HepG2 (cell line): Measurements from ENCODE around the gene ZBTB7A. TPM values are rescaled to one million over a fixed set of nuclear protein-coding genes. Genes with fewer than 3 reads are reported as not detected.

Source experiments
- AKAP8 ChIP-seq: sonication (generic); formaldehyde crosslinking; IDR thresholded peaks from 2 replicates; pipeline ENCODE4 v1.5.1; 2020; ENCODE audit warnings: mild to moderate bottlenecking, missing genetic modification reagents
- ATF1 ChIP-seq: IDR thresholded peaks from 2 replicates; pipeline ENCODE4 v1.6.1; 2016; ENCODE audit warnings: mild to moderate bottlenecking, control low read depth
- FOXM1 ChIP-seq: sonication (generic); formaldehyde crosslinking; IDR thresholded peaks from 2 replicates; pipeline ENCODE4 v1.5.0; 2020; ENCODE audit warnings: missing genetic modification reagents
- JUN ChIP-seq: sonication (generic); formaldehyde crosslinking; IDR thresholded peaks from 2 replicates; pipeline ENCODE4 v1.4.0; 2020; ENCODE audit warnings: mild to moderate bottlenecking, missing genetic modification reagents
- KLF12 ChIP-seq: sonication (generic); formaldehyde crosslinking; IDR thresholded peaks from 2 replicates; pipeline ENCODE4 v1.4.0; 2020; ENCODE audit warnings: missing genetic modification reagents, borderline replicate concordance
- NR1H2 ChIP-seq: sonication (generic); formaldehyde crosslinking; IDR thresholded peaks from 2 replicates; pipeline ENCODE4 v1.8.1; 2022; ENCODE audit warnings: low read depth, missing genetic modification reagents, borderline replicate concordance
- POLR2A ChIP-seq, 2 experiments: IDR thresholded peaks; 2 replicates each; pipeline ENCODE4 v1.6.1; 2011; ENCODE audit warnings: low read depth in 2 of 2, low read length in 2 of 2, mild to moderate bottlenecking in 1 of 2, moderate library complexity in 1 of 2; ENCODE audit not compliant: insufficient read depth in 1 of 2
- RAD21 ChIP-seq: fragments of 450-650 bp; formaldehyde crosslinking; IDR thresholded peaks from 2 replicates; pipeline ENCODE4 v1.5.0; 2020; ENCODE audit warnings: mild to moderate bottlenecking
- ZNF207 ChIP-seq: fragments of 450-650 bp; IDR thresholded peaks from 2 replicates; pipeline ENCODE4 v1.6.1; 2016; ENCODE audit warnings: antibody characterized with exemption, borderline replicate concordance
- ZNF224 ChIP-seq: sonication (generic); formaldehyde crosslinking; IDR thresholded peaks from 2 replicates; pipeline ENCODE4 v1.5.0; 2020; ENCODE audit warnings: mild to moderate bottlenecking, missing genetic modification reagents
- ZNF274 ChIP-seq: sonication (generic); formaldehyde crosslinking; IDR thresholded peaks from 2 replicates; pipeline ENCODE4 v1.5.1; 2020; ENCODE audit warnings: mild to moderate bottlenecking, missing genetic modification reagents
- ZNF383 ChIP-seq: sonication (generic); formaldehyde crosslinking; IDR thresholded peaks from 2 replicates; pipeline ENCODE4 v1.4.0; 2020; ENCODE audit warnings: missing genetic modification reagents, mild to moderate bottlenecking, borderline replicate concordance
- ZNF558 ChIP-seq: sonication (generic); formaldehyde crosslinking; IDR thresholded peaks from 2 replicates; pipeline ENCODE4 v1.9.0; 2022; ENCODE audit warnings: mild to moderate bottlenecking, missing genetic modification reagents, borderline replicate concordance
- ZNF678 ChIP-seq: sonication (generic); formaldehyde crosslinking; IDR thresholded peaks from 2 replicates; pipeline ENCODE4 v1.4.0; 2020; ENCODE audit warnings: mild to moderate bottlenecking, missing genetic modification reagents
- ZNF709 ChIP-seq: sonication (generic); formaldehyde crosslinking; IDR thresholded peaks from 2 replicates; pipeline ENCODE4 v1.5.0; 2020; ENCODE audit warnings: mild to moderate bottlenecking, missing genetic modification reagents
- ZNF713 ChIP-seq: sonication (generic); formaldehyde crosslinking; IDR thresholded peaks from 2 replicates; pipeline ENCODE4 v1.4.0; 2020; ENCODE audit warnings: mild to moderate bottlenecking, missing genetic modification reagents
- ZNF724P ChIP-seq: sonication (generic); formaldehyde crosslinking; IDR thresholded peaks from 2 replicates; pipeline ENCODE4 v1.8.0; 2022; ENCODE audit warnings: missing genetic modification reagents, borderline replicate concordance
- ZNF761 ChIP-seq: sonication (generic); formaldehyde crosslinking; conservative IDR thresholded peaks from 2 replicates; pipeline ENCODE4 v1.4.0; 2020; ENCODE audit warnings: mild to moderate bottlenecking, missing genetic modification reagents
- ZNF891 ChIP-seq: sonication (generic); formaldehyde crosslinking; IDR thresholded peaks from 2 replicates; pipeline ENCODE4 v1.5.0; 2020; ENCODE audit warnings: mild to moderate bottlenecking, missing genetic modification reagents
- ZSCAN9 ChIP-seq: IDR thresholded peaks from 2 replicates; pipeline ENCODE4 v1.6.1; 2016; ENCODE audit warnings: borderline replicate concordance
- polyA plus RNA-seq, 8 experiments: library from polyadenylated mRNA; depleted of rRNA in 3 of 8; stranded (reverse) in 7 of 8; unstranded in 1 of 8; fragments of >200 nt; fragmentation: Illumina TruSeq in 4 of 8; extraction: Trizol in 4 of 8; gene quantifications; 2 replicates each; pipeline versions ENCODE4 v1.2.1 to v1.2.3, GENCODE V29; 2011 to 2016; ENCODE audit warnings: low read depth in 4 of 8, missing spikeins in 1 of 8, mixed read lengths in 1 of 8; ENCODE audit not compliant: insufficient read depth in 1 of 8
- total RNA-seq, 5 experiments: library from RNA; depleted of rRNA; stranded (reverse); fragments of >200 nt; fragmentation: Illumina TruSeq; extraction: Trizol; gene quantifications; 2 replicates each; pipeline ENCODE4 v1.2.3, GENCODE V29; 2016; ENCODE audit warnings: low read depth in 1 of 5
- TF ChIP-seq, protein P1 (sequence below), 2 experiments: sonication (generic) in 1 of 2; formaldehyde crosslinking in 1 of 2; IDR thresholded peaks; 2 replicates each; pipeline versions ENCODE4 v1.4.0 to v1.6.1; 2016 to 2020; ENCODE audit warnings: borderline replicate concordance in 1 of 2, low read depth in 1 of 2, mild to moderate bottlenecking in 1 of 2, missing genetic modification reagents in 1 of 2
- TF ChIP-seq, protein P2 (sequence below): sonication (generic); formaldehyde crosslinking; IDR thresholded peaks from 2 replicates; pipeline ENCODE4 v1.4.0; 2020; ENCODE audit warnings: missing genetic modification reagents, borderline replicate concordance
- TF ChIP-seq, protein P3 (sequence below): sonication (generic); formaldehyde crosslinking; IDR thresholded peaks from 2 replicates; pipeline ENCODE4 v1.4.0; 2020; ENCODE audit warnings: missing genetic modification reagents
- TF ChIP-seq, protein P4 (sequence below), 2 experiments: fragments of 450-650 bp in 1 of 2; sonication (generic) in 1 of 2; formaldehyde crosslinking; IDR thresholded peaks; 2 replicates each; pipeline versions ENCODE4 v1.5.0 to v1.8.0; 2020 to 2022; ENCODE audit warnings: mild to moderate bottlenecking in 1 of 2, missing genetic modification reagents in 1 of 2

ZBTB7A gene
- total and polyA plus RNA-seq, 2 of the 13 experiments (the other 11 are each of a cell fraction or from before 2014, with no cell fraction given) = 3.6 to 4.0 TPM

DNA sequence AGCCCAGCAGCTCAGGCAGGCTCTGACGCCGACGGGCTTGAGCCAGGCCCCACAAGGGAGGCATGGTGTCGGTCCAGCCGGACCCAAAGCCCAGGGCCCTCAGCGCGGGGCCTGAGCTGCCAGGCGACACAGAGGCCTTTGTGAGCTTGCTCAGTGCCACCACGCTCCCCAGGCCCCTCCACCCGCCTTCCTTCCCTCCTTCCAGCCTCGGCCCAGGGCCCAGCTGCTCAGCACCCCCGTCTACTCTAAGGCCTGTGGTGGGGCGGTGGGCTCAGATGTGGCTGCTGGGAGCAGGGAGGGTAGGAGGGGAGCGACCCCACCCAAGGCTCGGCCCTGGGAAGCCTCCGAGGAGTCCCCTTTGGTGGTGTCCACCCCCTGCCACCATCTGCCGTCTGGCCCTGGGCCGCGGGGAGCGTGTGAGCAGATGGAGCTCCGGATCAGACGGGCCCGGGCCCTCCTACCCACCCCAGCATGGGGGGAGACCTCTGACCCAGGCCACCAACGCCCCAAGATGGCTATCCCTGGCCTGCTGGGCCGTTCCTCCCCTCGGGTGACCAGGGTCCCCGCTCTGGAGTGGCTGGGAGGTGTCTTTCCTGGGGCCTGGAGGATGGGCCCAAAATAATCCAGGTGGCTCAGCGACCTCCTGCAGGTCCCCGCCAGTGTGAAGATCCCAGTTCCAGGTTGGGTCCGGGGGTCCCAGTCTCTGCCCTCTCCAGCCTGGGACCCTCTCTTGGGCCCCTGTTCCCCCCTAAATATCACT, 7.8 kb downstream of the ZBTB7A start (continued):
- peak; percentile 14; the same call in 1 of the 2 replicates for TF ChIP-seq AKAP8
- no peak for TF ChIP-seq ZNF224 (CRISPR knock-in tag)
- TF ChIP-seq, protein P1, sequence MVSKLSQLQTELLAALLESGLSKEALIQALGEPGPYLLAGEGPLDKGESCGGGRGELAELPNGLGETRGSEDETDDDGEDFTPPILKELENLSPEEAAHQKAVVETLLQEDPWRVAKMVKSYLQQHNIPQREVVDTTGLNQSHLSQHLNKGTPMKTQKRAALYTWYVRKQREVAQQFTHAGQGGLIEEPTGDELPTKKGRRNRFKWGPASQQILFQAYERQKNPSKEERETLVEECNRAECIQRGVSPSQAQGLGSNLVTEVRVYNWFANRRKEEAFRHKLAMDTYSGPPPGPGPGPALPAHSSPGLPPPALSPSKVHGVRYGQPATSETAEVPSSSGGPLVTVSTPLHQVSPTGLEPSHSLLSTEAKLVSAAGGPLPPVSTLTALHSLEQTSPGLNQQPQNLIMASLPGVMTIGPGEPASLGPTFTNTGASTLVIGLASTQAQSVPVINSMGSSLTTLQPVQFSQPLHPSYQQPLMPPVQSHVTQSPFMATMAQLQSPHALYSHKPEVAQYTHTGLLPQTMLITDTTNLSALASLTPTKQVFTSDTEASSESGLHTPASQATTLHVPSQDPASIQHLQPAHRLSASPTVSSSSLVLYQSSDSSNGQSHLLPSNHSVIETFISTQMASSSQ (IDR thresholded peaks at IDR 0.05; ENCODE audit: low read depth) = no peak
- TF ChIP-seq, protein P1 (CRISPR knock-in tag; IDR thresholded peaks at IDR 0.05; ENCODE audit: borderline replicate concordance) = no peak
- TF ChIP-seq ZNF891 (CRISPR knock-in tag) = no peak
- TF ChIP-seq, protein P2, sequence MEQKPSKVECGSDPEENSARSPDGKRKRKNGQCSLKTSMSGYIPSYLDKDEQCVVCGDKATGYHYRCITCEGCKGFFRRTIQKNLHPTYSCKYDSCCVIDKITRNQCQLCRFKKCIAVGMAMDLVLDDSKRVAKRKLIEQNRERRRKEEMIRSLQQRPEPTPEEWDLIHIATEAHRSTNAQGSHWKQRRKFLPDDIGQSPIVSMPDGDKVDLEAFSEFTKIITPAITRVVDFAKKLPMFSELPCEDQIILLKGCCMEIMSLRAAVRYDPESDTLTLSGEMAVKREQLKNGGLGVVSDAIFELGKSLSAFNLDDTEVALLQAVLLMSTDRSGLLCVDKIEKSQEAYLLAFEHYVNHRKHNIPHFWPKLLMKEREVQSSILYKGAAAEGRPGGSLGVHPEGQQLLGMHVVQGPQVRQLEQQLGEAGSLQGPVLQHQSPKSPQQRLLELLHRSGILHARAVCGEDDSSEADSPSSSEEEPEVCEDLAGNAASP (CRISPR knock-in tag) = no peak
- TF ChIP-seq KLF12 (CRISPR knock-in tag) = no peak
- no peak for TF ChIP-seq ZNF709 (CRISPR knock-in tag)
- TF ChIP-seq ZSCAN9 (CRISPR knock-in tag) = no peak
- 0 out of 2 replicates have a peak, but pooled peaks have one; percentile 21 for TF ChIP-seq ZNF761 (CRISPR knock-in tag)
- peak in 1 of 2 experiments; percentile 6; a peak in 2 of 4 replicates for TF ChIP-seq POLR2A (IDR thresholded peaks at IDR 0.05; ENCODE audit: insufficient read depth in 1 of 2, low read depth in 2 of 2, low read length in 2 of 2)
- TF ChIP-seq NR1H2 (CRISPR knock-in tag) = no peak
- TF ChIP-seq ZNF678 = no peak
- TF ChIP-seq ZNF724P (CRISPR knock-in tag) = no peak
- 0 out of 2 replicates have a peak, but pooled peaks have one; percentile 41 for TF ChIP-seq ZNF558
- no peak for TF ChIP-seq ZNF383 (CRISPR knock-in tag)
- TF ChIP-seq FOXM1 = no peak
- TF ChIP-seq ZNF207 = no peak
- no peak for TF ChIP-seq RAD21
- TF ChIP-seq, protein P3, sequence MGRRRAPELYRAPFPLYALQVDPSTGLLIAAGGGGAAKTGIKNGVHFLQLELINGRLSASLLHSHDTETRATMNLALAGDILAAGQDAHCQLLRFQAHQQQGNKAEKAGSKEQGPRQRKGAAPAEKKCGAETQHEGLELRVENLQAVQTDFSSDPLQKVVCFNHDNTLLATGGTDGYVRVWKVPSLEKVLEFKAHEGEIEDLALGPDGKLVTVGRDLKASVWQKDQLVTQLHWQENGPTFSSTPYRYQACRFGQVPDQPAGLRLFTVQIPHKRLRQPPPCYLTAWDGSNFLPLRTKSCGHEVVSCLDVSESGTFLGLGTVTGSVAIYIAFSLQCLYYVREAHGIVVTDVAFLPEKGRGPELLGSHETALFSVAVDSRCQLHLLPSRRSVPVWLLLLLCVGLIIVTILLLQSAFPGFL = no peak
- TF ChIP-seq, protein P4, sequence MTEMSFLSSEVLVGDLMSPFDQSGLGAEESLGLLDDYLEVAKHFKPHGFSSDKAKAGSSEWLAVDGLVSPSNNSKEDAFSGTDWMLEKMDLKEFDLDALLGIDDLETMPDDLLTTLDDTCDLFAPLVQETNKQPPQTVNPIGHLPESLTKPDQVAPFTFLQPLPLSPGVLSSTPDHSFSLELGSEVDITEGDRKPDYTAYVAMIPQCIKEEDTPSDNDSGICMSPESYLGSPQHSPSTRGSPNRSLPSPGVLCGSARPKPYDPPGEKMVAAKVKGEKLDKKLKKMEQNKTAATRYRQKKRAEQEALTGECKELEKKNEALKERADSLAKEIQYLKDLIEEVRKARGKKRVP (CRISPR knock-in tag; IDR thresholded peaks at IDR 0.05) = no peak
- no peak for TF ChIP-seq ZNF274
- TF ChIP-seq ATF1 = no peak
- no peak for TF ChIP-seq JUN (CRISPR knock-in tag)
- no peak for TF ChIP-seq ZNF713 (CRISPR knock-in tag)
